ENCODE data around the gene APBB2.

- no peak for TF ChIP-seq CTCF (conservative IDR thresholded peaks at IDR 0.05 in 1 of 2, IDR thresholded peaks at IDR 0.05 in 1 of 2; ENCODE audit: extremely low read depth in 1 of 2, insufficient read depth in 1 of 2, low read depth in 1 of 2, low read length in 2 of 2)
- no peak for TF ChIP-seq EZH2 (IDR thresholded peaks at IDR 0.05; ENCODE audit: borderline replicate concordance, low read length)
Observed at GRCh38 chr4:40986375-40986774, 228.0 kb downstream of the APBB2 start.
